ENCODE measurements around the gene SSBP4. TPM values are rescaled to one million over a fixed set of nuclear protein-coding genes. Genes with fewer than 3 reads are reported as not detected.
A peak's percentile ranks its signal among the peaks of the same experiment; 100 is the strongest.

The SSBP4 gene
- polyA plus RNA-seq, 1 of the 3 experiments (the other 2 are of a cell fraction) = 24.9 TPM

DNA sequence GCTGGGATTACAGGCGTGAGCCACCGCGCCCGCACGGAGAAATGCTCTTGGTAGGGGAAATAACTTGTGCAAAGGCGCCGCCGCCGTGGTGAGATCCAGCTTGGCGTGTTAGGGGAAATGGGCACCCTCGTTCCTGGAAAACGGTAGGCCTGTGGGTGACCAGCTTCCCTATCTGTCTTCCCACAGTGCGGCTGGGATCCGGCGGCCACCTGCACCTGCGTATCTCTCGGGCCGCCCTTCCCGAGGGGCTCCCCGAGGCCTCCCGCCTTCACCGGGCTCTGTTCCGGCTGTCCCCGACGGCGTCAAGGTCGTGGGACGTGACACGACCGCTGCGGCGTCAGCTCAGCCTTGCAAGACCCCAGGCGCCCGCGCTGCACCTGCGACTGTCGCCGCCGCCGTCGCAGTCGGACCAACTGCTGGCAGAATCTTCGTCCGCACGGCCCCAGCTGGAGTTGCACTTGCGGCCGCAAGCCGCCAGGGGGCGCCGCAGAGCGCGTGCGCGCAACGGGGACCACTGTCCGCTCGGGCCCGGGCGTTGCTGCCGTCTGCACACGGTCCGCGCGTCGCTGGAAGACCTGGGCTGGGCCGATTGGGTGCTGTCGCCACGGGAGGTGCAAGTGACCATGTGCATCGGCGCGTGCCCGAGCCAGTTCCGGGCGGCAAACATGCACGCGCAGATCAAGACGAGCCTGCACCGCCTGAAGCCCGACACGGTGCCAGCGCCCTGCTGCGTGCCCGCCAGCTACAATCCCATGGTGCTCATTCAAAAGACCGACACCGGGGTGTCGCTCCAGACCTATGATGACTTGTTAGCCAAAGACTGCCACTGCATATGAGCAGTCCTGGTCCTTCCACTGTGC is 30.9 kb upstream of the SSBP4 start (continued):
- TF ChIP-seq CHD2 (IDR thresholded peaks at IDR 0.05; ENCODE audit: low read length, partially characterized antibody) (peak; percentile 46), SIN3A (IDR thresholded peaks at IDR 0.05; ENCODE audit: borderline replicate concordance, low read depth, low read length) (peak; percentile 61; the same call in 1 of the 2 replicates), NRF1 (IDR thresholded peaks at IDR 0.05; ENCODE audit: low read depth, low read length) (no peak; the same call in 1 of the 2 replicates), RXRA (IDR thresholded peaks at IDR 0.05; ENCODE audit: borderline replicate concordance, low read depth) (no peak), GABPA (IDR thresholded peaks at IDR 0.05; ENCODE audit: low read depth) (no peak), SMC3 (IDR thresholded peaks at IDR 0.05; ENCODE audit: low read depth, low read length) (peak; percentile 66)
- TF ChIP-seq, protein P1, sequence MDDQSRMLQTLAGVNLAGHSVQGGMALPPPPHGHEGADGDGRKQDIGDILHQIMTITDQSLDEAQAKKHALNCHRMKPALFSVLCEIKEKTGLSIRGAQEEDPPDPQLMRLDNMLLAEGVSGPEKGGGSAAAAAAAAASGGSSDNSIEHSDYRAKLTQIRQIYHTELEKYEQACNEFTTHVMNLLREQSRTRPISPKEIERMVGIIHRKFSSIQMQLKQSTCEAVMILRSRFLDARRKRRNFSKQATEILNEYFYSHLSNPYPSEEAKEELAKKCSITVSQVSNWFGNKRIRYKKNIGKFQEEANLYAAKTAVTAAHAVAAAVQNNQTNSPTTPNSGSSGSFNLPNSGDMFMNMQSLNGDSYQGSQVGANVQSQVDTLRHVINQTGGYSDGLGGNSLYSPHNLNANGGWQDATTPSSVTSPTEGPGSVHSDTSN (IDR thresholded peaks at IDR 0.05) = no peak

GRCh38 chr19:18388960-18389725 is 30.1 kb upstream of the SSBP4 start:
- peaks cover 0 to 9% of the 10 kb centered on the region in 2 experiments; a peak in 1 of 4 replicates for H3K4me1 ChIP-seq (ENCODE audit: control insufficient read depth in 1 of 2, insufficient read depth in 2 of 2, low read depth in 1 of 2, low read length in 1 of 2)
- no peak for TF ChIP-seq NRF1 (IDR thresholded peaks at IDR 0.05; ENCODE audit: low read depth, low read length)
- TF ChIP-seq EZH2phosphoT487 (IDR thresholded peaks at IDR 0.05; ENCODE audit: borderline replicate concordance, low read depth) = no peak
- TF ChIP-seq TAF1 (IDR thresholded peaks at IDR 0.05; ENCODE audit: borderline replicate concordance, low read depth, low read length) = no peak
- TF ChIP-seq USF1 (IDR thresholded peaks at IDR 0.05; ENCODE audit: borderline replicate concordance, low read depth) = no peak
- TF ChIP-seq TEAD4 (IDR thresholded peaks at IDR 0.05; ENCODE audit: borderline replicate concordance, insufficient read depth) = no peak
- no peak; the same call in 1 of the 2 replicates for TF ChIP-seq RCOR1 (IDR thresholded peaks at IDR 0.05; ENCODE audit: low read length)
- TF ChIP-seq, protein P2, sequence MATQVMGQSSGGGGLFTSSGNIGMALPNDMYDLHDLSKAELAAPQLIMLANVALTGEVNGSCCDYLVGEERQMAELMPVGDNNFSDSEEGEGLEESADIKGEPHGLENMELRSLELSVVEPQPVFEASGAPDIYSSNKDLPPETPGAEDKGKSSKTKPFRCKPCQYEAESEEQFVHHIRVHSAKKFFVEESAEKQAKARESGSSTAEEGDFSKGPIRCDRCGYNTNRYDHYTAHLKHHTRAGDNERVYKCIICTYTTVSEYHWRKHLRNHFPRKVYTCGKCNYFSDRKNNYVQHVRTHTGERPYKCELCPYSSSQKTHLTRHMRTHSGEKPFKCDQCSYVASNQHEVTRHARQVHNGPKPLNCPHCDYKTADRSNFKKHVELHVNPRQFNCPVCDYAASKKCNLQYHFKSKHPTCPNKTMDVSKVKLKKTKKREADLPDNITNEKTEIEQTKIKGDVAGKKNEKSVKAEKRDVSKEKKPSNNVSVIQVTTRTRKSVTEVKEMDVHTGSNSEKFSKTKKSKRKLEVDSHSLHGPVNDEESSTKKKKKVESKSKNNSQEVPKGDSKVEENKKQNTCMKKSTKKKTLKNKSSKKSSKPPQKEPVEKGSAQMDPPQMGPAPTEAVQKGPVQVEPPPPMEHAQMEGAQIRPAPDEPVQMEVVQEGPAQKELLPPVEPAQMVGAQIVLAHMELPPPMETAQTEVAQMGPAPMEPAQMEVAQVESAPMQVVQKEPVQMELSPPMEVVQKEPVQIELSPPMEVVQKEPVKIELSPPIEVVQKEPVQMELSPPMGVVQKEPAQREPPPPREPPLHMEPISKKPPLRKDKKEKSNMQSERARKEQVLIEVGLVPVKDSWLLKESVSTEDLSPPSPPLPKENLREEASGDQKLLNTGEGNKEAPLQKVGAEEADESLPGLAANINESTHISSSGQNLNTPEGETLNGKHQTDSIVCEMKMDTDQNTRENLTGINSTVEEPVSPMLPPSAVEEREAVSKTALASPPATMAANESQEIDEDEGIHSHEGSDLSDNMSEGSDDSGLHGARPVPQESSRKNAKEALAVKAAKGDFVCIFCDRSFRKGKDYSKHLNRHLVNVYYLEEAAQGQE (IDR thresholded peaks at IDR 0.05; ENCODE audit: low read depth, low read length) = no peak
- TF ChIP-seq, protein P3, sequence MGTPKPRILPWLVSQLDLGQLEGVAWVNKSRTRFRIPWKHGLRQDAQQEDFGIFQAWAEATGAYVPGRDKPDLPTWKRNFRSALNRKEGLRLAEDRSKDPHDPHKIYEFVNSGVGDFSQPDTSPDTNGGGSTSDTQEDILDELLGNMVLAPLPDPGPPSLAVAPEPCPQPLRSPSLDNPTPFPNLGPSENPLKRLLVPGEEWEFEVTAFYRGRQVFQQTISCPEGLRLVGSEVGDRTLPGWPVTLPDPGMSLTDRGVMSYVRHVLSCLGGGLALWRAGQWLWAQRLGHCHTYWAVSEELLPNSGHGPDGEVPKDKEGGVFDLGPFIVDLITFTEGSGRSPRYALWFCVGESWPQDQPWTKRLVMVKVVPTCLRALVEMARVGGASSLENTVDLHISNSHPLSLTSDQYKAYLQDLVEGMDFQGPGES (IDR thresholded peaks at IDR 0.05; ENCODE audit: low read depth, low read length) = no peak
- TF ChIP-seq FOSL2 (IDR thresholded peaks at IDR 0.05; ENCODE audit: borderline replicate concordance, low read depth) = no peak
- no peak for TF ChIP-seq GABPA (IDR thresholded peaks at IDR 0.05; ENCODE audit: low read depth)
- TF ChIP-seq, protein P1 (IDR thresholded peaks at IDR 0.05) = no peak
- 92% methylated on average over 13 of the region's 13 CpGs for WGBS (ENCODE audit: low lambda C conversion rate)
- H3K4me3 ChIP-seq (ENCODE audit: low read depth in 2 of 2, low read length in 1 of 2) = peak overlapping the region; percentile 51 to 60; a peak in 2 of 4 replicates
- no peak overlapping the region for H3K9ac ChIP-seq
- H4K20me1 ChIP-seq (ENCODE audit: insufficient read depth) = no peaks in the 10 kb centered on the region; the same call in 1 of the 2 replicates
- no peak overlapping the region for H2AFZ ChIP-seq (ENCODE audit: low read depth)
- DNase-seq = no peak
- peaks cover 18% of the 10 kb centered on the region for H3F3A ChIP-seq (replicated peaks; ENCODE audit: insufficient read depth)
- ChIA-PET POLR2A (interaction anchor here (0.6 to 1.2 kb wide), 3 partner anchors 30 to 177 kb away, joined by 3 read pairs; partner anchors contain the start of gene SSBP4), CTCF (interaction anchor here (1.3 to 8.6 kb wide), 25 partner anchors 9 to 238 kb away, joined by 3 to 160 read pairs (median 15); partner anchors contain the start of genes JUND, LRRC25, LSM4 and PGPEP1)
- no peak overlapping the region for H3K27ac ChIP-seq (ENCODE audit: low read depth in 2 of 2, low read length in 1 of 2)
- H3K9me2 ChIP-seq = no peaks in the 10 kb centered on the region
- H3K79me2 ChIP-seq (ENCODE audit: insufficient read depth) = peaks cover 9% of the 10 kb centered on the region
- peak overlapping the region; percentile 82; the same call in 1 of the 2 replicates for H3K4me2 ChIP-seq
- H3K27me3 ChIP-seq (ENCODE audit: insufficient read depth) = no peaks in the 10 kb centered on the region
- peaks cover 3 to 6% of the 10 kb centered on the region in 2 experiments for H3K36me3 ChIP-seq (replicated peaks in 1 of 2; ENCODE audit: control insufficient read depth in 1 of 2, insufficient read depth in 2 of 2, low read length in 1 of 2)
- no peaks in the 10 kb centered on the region for H3K9me3 ChIP-seq
